LNCAP (cell line): ENCODE results near the gene C5AR1.

Source experiments
- TF ChIP-seq, protein P1 (sequence below): fragments of 450-650 bp; IDR thresholded peaks from 2 replicates; pipeline ENCODE4 v1.5.1; 2017; ENCODE audit warnings: mild to moderate bottlenecking

Gene C5AR1

DNA sequence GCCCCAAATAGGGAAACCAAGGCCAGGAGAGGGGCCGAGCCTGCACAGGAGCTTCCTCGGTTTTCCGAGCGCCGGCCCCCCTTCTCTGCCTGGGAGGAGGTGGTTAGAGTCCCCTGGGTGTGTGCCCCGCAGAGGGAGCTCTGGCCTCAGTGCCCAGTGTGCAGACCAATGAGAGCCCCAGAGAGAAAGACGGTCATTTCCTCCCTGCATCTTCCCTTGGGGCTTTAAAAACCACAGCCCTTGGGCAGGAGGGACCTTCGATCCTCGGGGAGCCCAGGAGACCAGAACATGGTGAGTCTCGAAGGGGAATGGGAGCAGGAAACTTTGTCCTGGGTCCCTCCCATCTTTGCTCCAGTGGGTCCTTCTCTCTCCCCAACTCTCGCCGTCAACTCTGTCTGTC is at the start of gene C5AR1:
Gene C5AR1 (plus strand): TSS at position 254 of the 400 bp plus-strand sequence. CDS start 35 bp downstream, at position 289.
- TF ChIP-seq, protein P1, sequence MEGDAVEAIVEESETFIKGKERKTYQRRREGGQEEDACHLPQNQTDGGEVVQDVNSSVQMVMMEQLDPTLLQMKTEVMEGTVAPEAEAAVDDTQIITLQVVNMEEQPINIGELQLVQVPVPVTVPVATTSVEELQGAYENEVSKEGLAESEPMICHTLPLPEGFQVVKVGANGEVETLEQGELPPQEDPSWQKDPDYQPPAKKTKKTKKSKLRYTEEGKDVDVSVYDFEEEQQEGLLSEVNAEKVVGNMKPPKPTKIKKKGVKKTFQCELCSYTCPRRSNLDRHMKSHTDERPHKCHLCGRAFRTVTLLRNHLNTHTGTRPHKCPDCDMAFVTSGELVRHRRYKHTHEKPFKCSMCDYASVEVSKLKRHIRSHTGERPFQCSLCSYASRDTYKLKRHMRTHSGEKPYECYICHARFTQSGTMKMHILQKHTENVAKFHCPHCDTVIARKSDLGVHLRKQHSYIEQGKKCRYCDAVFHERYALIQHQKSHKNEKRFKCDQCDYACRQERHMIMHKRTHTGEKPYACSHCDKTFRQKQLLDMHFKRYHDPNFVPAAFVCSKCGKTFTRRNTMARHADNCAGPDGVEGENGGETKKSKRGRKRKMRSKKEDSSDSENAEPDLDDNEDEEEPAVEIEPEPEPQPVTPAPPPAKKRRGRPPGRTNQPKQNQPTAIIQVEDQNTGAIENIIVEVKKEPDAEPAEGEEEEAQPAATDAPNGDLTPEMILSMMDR, result no peak

- TF ChIP-seq, protein P1, result no peak
Measured at GRCh38 chr19:47260476-47260875, 49.2 kb upstream of the C5AR1 start.

- TF ChIP-seq, protein P1, result no peak
Measured at GRCh38 chr19:47264629-47265028, 45.0 kb upstream of the C5AR1 start.

- TF ChIP-seq, protein P1, result no peak
Measured at GRCh38 chr19:47266401-47266941, 43.2 kb upstream of the C5AR1 start.

- TF ChIP-seq, protein P1, result no peak
Measured at GRCh38 chr19:47267350-47267759, 42.3 kb upstream of the C5AR1 start.

GRCh38 chr19:47268028-47268427 is 41.6 kb upstream of the C5AR1 start:
- TF ChIP-seq, protein P1, result no peak

GRCh38 chr19:47269596-47269995 is 40.1 kb upstream of the C5AR1 start:
- TF ChIP-seq, protein P1, result no peak

DNA sequence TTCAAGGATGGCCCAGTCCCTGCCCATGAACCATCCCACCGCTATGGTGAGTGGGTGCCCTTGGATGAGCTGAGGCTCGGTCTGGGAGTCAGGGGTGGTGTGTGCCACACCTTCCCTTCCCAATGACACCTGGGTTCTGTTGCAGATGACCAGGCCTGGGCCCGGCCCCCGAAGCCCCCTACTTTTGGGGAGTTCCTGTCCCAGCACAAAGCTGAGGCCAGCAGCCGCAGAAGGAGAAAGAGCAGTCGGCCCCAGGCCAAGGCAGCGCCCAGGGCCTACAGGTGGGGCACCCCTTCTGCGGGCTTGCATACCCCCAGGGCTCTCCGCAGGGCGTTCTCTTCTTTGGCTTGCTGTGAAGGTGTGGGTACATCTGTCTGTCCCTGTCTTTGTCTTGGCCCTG is 39.3 kb upstream of the C5AR1 start:
- TF ChIP-seq, protein P1, result no peak
